ENCODE results near the gene DNM3.

The DNM3 gene

DNA sequence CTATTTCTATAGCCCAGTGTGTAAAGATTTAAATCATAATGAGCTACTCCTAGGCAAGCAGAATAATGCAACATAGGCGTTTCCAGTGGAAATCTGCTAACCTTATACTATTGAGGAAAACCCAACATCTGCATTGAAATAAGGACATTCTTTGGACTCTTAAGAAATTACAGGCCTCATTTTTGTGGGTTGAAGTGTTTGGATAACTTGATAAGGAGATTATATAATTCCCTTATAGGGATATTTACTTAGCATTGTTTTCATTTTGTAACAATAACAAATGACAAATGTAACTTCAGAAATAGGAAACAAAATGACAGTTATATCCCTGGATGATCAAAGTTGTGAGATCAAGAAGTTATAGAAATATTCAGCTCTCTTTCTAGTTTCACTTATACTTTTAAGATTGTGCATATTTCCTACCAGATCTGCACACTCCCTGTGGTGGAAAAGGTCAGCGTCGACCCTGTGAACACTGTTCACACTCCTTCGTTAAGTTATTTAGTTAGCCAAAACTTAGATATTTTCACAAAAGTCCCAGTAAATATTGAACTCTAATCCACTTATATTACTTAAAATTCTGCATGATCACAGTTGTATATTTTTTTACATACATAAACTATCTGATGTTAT, 294.8 kb downstream of the DNM3 start:
- H3K4me3 ChIP-seq (ENCODE audit: low read depth, low read length), result no peak overlapping the region
- no peak for TF ChIP-seq CTCF (IDR thresholded peaks at IDR 0.05; ENCODE audit: low read depth, low read length, missing control alignments)
- DNase-seq (ENCODE audit: low read depth), result no peak

- no peak for TF ChIP-seq CTCF (IDR thresholded peaks at IDR 0.05; ENCODE audit: low read depth, low read length, missing control alignments)
- DNase-seq (ENCODE audit: low read depth), result no peak
- no peak overlapping the region for H3K4me3 ChIP-seq (ENCODE audit: low read depth, low read length)
Observed at GRCh38 chr1:172136925-172137324, 295.6 kb downstream of the DNM3 start.

GRCh38 chr1:172137703-172138454, 296.6 kb downstream of the DNM3 start:
- TF ChIP-seq CTCF (IDR thresholded peaks at IDR 0.05; ENCODE audit: low read depth, low read length, missing control alignments), result no peak
- H3K4me3 ChIP-seq (ENCODE audit: low read depth, low read length), result no peak overlapping the region
- no peak for DNase-seq (ENCODE audit: low read depth)

- TF ChIP-seq CTCF (IDR thresholded peaks at IDR 0.05; ENCODE audit: low read depth, low read length, missing control alignments), result no peak
- no peak for DNase-seq (ENCODE audit: low read depth)
- H3K4me3 ChIP-seq (ENCODE audit: low read depth, low read length), result no peak overlapping the region
Observed at GRCh38 chr1:172138634-172139033, 297.3 kb downstream of the DNM3 start.

DNA sequence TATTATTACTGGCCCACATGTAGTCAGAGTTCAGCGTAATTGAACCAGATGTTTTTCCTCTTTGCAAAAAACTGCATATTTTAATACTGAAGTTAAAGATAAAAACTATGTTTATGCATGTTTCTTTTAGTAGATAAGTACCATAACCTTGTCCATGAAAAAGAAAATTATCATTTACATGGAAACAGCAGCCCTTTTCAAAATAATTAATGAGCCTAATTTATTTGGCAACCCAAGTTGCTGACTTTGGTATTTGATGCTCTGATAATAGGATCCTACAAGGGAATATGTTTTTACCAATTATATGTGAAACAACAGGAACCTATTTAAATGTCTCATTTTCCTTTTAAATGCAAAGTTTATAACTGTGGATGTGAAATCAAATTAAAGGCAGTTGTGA, 297.9 kb downstream of the DNM3 start:
- no peak for DNase-seq (ENCODE audit: low read depth)
- TF ChIP-seq CTCF (IDR thresholded peaks at IDR 0.05; ENCODE audit: low read depth, low read length, missing control alignments), result no peak
- H3K4me3 ChIP-seq (ENCODE audit: low read depth, low read length), result no peak overlapping the region

- H3K4me3 ChIP-seq (ENCODE audit: low read depth, low read length), result no peak overlapping the region
- TF ChIP-seq CTCF (IDR thresholded peaks at IDR 0.05; ENCODE audit: low read depth, low read length, missing control alignments), result no peak
- no peak for DNase-seq (ENCODE audit: low read depth)
Observed at GRCh38 chr1:172140072-172140471, 298.8 kb downstream of the DNM3 start.

GRCh38 chr1:172140591-172140990, 299.3 kb downstream of the DNM3 start:
- no peak for DNase-seq (ENCODE audit: low read depth)
- no peak for TF ChIP-seq CTCF (IDR thresholded peaks at IDR 0.05; ENCODE audit: low read depth, low read length, missing control alignments)
- H3K4me3 ChIP-seq (ENCODE audit: low read depth, low read length), result no peak overlapping the region
